H1 (cell line): ENCODE results near the gene TNRC6A. TPM values are rescaled to one million over a fixed set of nuclear protein-coding genes. Genes with fewer than 3 reads are reported as not detected.

Experiments
- CTCF ChIA-PET: fragments of 300-600 bp; sonication (Branson Sonifier 250); formaldehyde crosslinking; loops from one replicate; lab custom pipeline; 2021; ENCODE audit not compliant: partially characterized antibody; lab: Charles Lee
- POLR2A ChIA-PET: fragments of 300-600 bp; sonication (Branson Sonifier 250); formaldehyde crosslinking; loops from one replicate; lab custom pipeline; 2021; ENCODE audit warnings: inconsistent platforms; ENCODE audit not compliant: partially characterized antibody; lab: Charles Lee
- DNase-seq, 2 experiments: peaks; one replicate each; pipeline versions ENCODE4 v3.0.0 to v3.0.0-alpha.2; 2010 to 2022; ENCODE audit warnings: low spot score in 2 of 2, low read depth in 1 of 2, mixed read lengths in 1 of 2
- FAIRE-seq: peaks from 2 replicates; lab custom pipeline; 2011; peaks lifted over from hg19 to GRCh38; lab: Jason Lieb, UNC
- H2AFZ ChIP-seq: 2 replicates; pipeline ENCODE4 v1.8.1; 2012; ENCODE audit warnings: low read length, inconsistent platforms
- H2AK5ac ChIP-seq: 2 replicates; pipeline ENCODE4 v1.6.1; 2013; ENCODE audit warnings: low read depth, low read length
- H2BK120ac ChIP-seq: replicated peaks from 2 replicates; pipeline ENCODE3; 2013; ENCODE audit warnings: low read depth, low read length, inconsistent platforms
- H2BK12ac ChIP-seq: 2 replicates; pipeline ENCODE4 v1.6.1; 2013; ENCODE audit warnings: low read depth, low read length
- H2BK15ac ChIP-seq: 2 replicates; pipeline ENCODE4 v1.6.1; 2013; ENCODE audit warnings: low read length
- H2BK20ac ChIP-seq: 2 replicates; pipeline ENCODE4 v1.6.1; 2013; ENCODE audit warnings: low read length
- H2BK5ac ChIP-seq: 2 replicates; pipeline ENCODE4 v1.6.1; 2013; ENCODE audit warnings: low read depth, low read length
- H3K14ac ChIP-seq: 2 replicates; pipeline ENCODE4 v1.6.1; 2013; ENCODE audit warnings: inconsistent platforms; ENCODE audit not compliant: insufficient read length
- H3K18ac ChIP-seq: 2 replicates; pipeline ENCODE4 v1.6.1; 2013; ENCODE audit warnings: low read length; ENCODE audit errors: extremely low read depth
- H3K23ac ChIP-seq: 2 replicates; pipeline ENCODE4 v1.6.1; 2013; ENCODE audit warnings: inconsistent platforms; ENCODE audit not compliant: insufficient read length
- H3K23me2 ChIP-seq: 2 replicates; pipeline ENCODE4 v1.6.1; 2013; ENCODE audit warnings: low read depth, low read length
- H3K27ac ChIP-seq: 2 replicates; pipeline ENCODE4 v1.6.1; 2011; ENCODE audit warnings: low read depth, low read length, inconsistent platforms
- H3K27me3 ChIP-seq, 4 experiments: replicated peaks in 1 of 4; 1 replicate in 1 of 4; 2 replicates in 3 of 4; pipeline versions ENCODE4 v1.6.1 to v1.8.1; 2011 to 2013; ENCODE audit warnings: low read length in 3 of 4, mild to moderate bottlenecking in 3 of 4, inconsistent platforms in 2 of 4, mixed read lengths in 2 of 4, moderate library complexity in 1 of 4; ENCODE audit not compliant: control insufficient read depth in 3 of 4, insufficient read depth in 3 of 4; ENCODE audit errors: extremely low read depth in 1 of 4
- H3K36me3 ChIP-seq, 4 experiments: 2 replicates each; pipeline versions ENCODE4 v1.6.1 to v1.8.1; 2011 to 2013; ENCODE audit warnings: mild to moderate bottlenecking in 4 of 4, low read length in 3 of 4, moderate library complexity in 2 of 4, control low read depth in 1 of 4, inconsistent platforms in 1 of 4; ENCODE audit not compliant: insufficient read depth in 4 of 4, control insufficient read depth in 2 of 4
- H3K4ac ChIP-seq: replicated peaks from 2 replicates; pipeline ENCODE3; 2013; ENCODE audit warnings: low read length, low read depth, mixed read lengths, inconsistent platforms; ENCODE audit not compliant: insufficient read length
- H3K4me1 ChIP-seq, 4 experiments: replicated peaks in 1 of 4; 1 replicate in 1 of 4; 2 replicates in 3 of 4; pipeline versions ENCODE4 v1.6.1 to v1.8.1; 2011 to 2013; ENCODE audit warnings: low read length in 3 of 4, inconsistent platforms in 2 of 4, mixed read lengths in 1 of 4; ENCODE audit not compliant: insufficient read depth in 4 of 4, control insufficient read depth in 3 of 4
- H3K4me2 ChIP-seq, 2 experiments: 2 replicates each; pipeline versions ENCODE4 v1.6.1 to v1.8.1; 2011 to 2013; ENCODE audit warnings: low read depth in 2 of 2, low read length in 2 of 2, control low read depth in 1 of 2, inconsistent platforms in 1 of 2, mild to moderate bottlenecking in 1 of 2; ENCODE audit not compliant: insufficient read depth in 1 of 2
- H3K4me3 ChIP-seq, 4 experiments: fragments of 200-600, 300-600 bp in 1 of 4; sonication (generic), shearing (Covaris generic), sonication (Bioruptor Twin) in 1 of 4; 2 replicates each; pipeline versions ENCODE4 v1.5.1 to v1.8.1; 2011 to 2016; ENCODE audit warnings: low read length in 4 of 4, low read depth in 3 of 4, control low read depth in 2 of 4, inconsistent platforms in 2 of 4, mild to moderate bottlenecking in 2 of 4, mixed read lengths in 1 of 4, moderate library complexity in 1 of 4; ENCODE audit not compliant: insufficient read depth in 2 of 4; ENCODE audit errors: extremely low read depth in 1 of 4
- H3K56ac ChIP-seq: replicated peaks from 2 replicates; pipeline ENCODE3; 2013; ENCODE audit warnings: low read depth, mild to moderate bottlenecking, mixed read lengths, low read length, inconsistent platforms; ENCODE audit not compliant: insufficient read length
- H3K79me1 ChIP-seq: 2 replicates; pipeline ENCODE4 v1.6.1; 2013; ENCODE audit warnings: low read depth, low read length, control low read depth
- H3K79me2 ChIP-seq, 2 experiments: 2 replicates each; pipeline versions ENCODE4 v1.6.1 to v1.8.1; 2012 to 2013; ENCODE audit warnings: low read length in 2 of 2, mild to moderate bottlenecking in 2 of 2, inconsistent platforms in 1 of 2; ENCODE audit not compliant: insufficient read depth in 2 of 2, control insufficient read depth in 1 of 2
- H3K9ac ChIP-seq, 4 experiments: replicated peaks in 1 of 4; 1 replicate in 1 of 4; 2 replicates in 3 of 4; pipeline versions ENCODE4 v1.6.1 to v1.8.1; 2011 to 2013; ENCODE audit warnings: low read depth in 3 of 4, low read length in 3 of 4, control low read depth in 2 of 4, mild to moderate bottlenecking in 2 of 4, moderate library complexity in 2 of 4, inconsistent platforms in 1 of 4; ENCODE audit errors: extremely low read depth in 1 of 4
- H3K9me3 ChIP-seq, 2 experiments: 2 replicates each; pipeline versions ENCODE4 v1.6.1 to v1.8.1; 2012 to 2013; ENCODE audit warnings: mild to moderate bottlenecking in 2 of 2, moderate library complexity in 2 of 2, control low read depth in 1 of 2, inconsistent platforms in 1 of 2, low read depth in 1 of 2, low read length in 1 of 2, mixed read lengths in 1 of 2; ENCODE audit not compliant: insufficient read depth in 2 of 2
- H4K20me1 ChIP-seq, 2 experiments: replicated peaks in 1 of 2; 2 replicates each; pipeline versions ENCODE3 to v1.8.1; 2011 to 2013; ENCODE audit warnings: inconsistent platforms in 2 of 2, low read length in 2 of 2, mild to moderate bottlenecking in 1 of 2; ENCODE audit not compliant: insufficient read depth in 2 of 2, control insufficient read depth in 1 of 2
- H4K5ac ChIP-seq: 2 replicates; pipeline ENCODE4 v1.6.1; 2013; ENCODE audit warnings: low read length, low read depth, mixed read lengths, inconsistent platforms; ENCODE audit not compliant: insufficient read length
- H4K8ac ChIP-seq: 2 replicates; pipeline ENCODE4 v1.8.0; 2013; ENCODE audit warnings: mild to moderate bottlenecking, moderate library complexity, low read length, inconsistent platforms; ENCODE audit not compliant: insufficient read depth; ENCODE audit errors: extremely low read depth
- H4K91ac ChIP-seq: replicated peaks from 2 replicates; pipeline ENCODE3; 2013; ENCODE audit warnings: low read length, mixed read lengths, inconsistent platforms; ENCODE audit not compliant: insufficient read length
- NRF1 ChIP-seq: IDR thresholded peaks from 2 replicates; pipeline ENCODE4 v1.6.1; 2011; ENCODE audit warnings: mild to moderate bottlenecking, low read depth, low read length, improper control_type of control experiment
- RNF2 ChIP-seq: fragments of 200-900, 300-1000 bp; sonication (generic); IDR thresholded peaks from 2 replicates; pipeline ENCODE4 v1.7.1; 2016; ENCODE audit warnings: borderline replicate concordance, low read depth, mild to moderate bottlenecking, antibody characterized with exemption, low read length; ENCODE audit not compliant: poor library complexity, severe bottlenecking; ENCODE audit errors: missing control alignments
- SAP30 ChIP-seq: fragments of 300-600 bp; sonication (generic); IDR thresholded peaks from 2 replicates; pipeline ENCODE4 v1.7.1; 2012; ENCODE audit warnings: low read length, moderate library complexity, mild to moderate bottlenecking, inconsistent platforms; ENCODE audit not compliant: insufficient read depth, insufficient replicate concordance
- TEAD4 ChIP-seq: IDR thresholded peaks from 2 replicates; pipeline ENCODE4 v1.6.1; 2012; ENCODE audit warnings: low read depth, low read length, inconsistent platforms, mixed read lengths
- YY1 ChIP-seq: IDR thresholded peaks from 2 replicates; pipeline ENCODE4 v1.6.1; 2011; ENCODE audit warnings: low read depth, mild to moderate bottlenecking, low read length
- WGBS, 2 experiments: shearing (Covaris generic) in 1 of 2; methylation state at CpG; one replicate each; pipeline versions ENCODE4 v1.1.6 to v1.1.7; 2013 to 2015; ENCODE audit warnings: low lambda C conversion rate in 2 of 2, mixed read lengths in 2 of 2, inconsistent platforms in 1 of 2, low coverage in 1 of 2, missing lambda C conversion rate in 1 of 2; ENCODE audit not compliant: insufficient replicate concordance in 2 of 2, insufficient coverage in 1 of 2, insufficient read length in 1 of 2; ENCODE audit errors: extremely low coverage in 1 of 2, missing lambda C conversion rate in 1 of 2; 5-methylcytosine and 5-hydroxymethylcytosine counted together
- polyA plus RNA-seq, 7 experiments: library from polyadenylated mRNA; depleted of rRNA in 3 of 7; stranded (reverse) in 5 of 7; unstranded in 2 of 7; fragments of >200 nt in 5 of 7; fragments of 200-250 nt in 2 of 7; gene quantifications; 1 replicate in 5 of 7; 2 replicates in 1 of 7; 4 replicates in 1 of 7; pipeline versions ENCODE4 v1.2.1 to v1.2.3, GENCODE V29; 2011 to 2013; ENCODE audit warnings: missing spikeins in 2 of 7, mixed read lengths in 2 of 7
- total RNA-seq: library from RNA; stranded (reverse); fragmentation: NEBNext Ultra II Directional; extraction: Animal tissue kit (Norgen Biotek cat#: 25700); gene quantifications from 2 replicates; pipeline ENCODE4 v1.2.1, GENCODE V29; 2021

The TNRC6A gene
- total and polyA plus RNA-seq, 2 of the 8 experiments (the other 6 are each of a cell fraction or from before 2014, with no cell fraction given), result 67.6 to 103 TPM

DNA sequence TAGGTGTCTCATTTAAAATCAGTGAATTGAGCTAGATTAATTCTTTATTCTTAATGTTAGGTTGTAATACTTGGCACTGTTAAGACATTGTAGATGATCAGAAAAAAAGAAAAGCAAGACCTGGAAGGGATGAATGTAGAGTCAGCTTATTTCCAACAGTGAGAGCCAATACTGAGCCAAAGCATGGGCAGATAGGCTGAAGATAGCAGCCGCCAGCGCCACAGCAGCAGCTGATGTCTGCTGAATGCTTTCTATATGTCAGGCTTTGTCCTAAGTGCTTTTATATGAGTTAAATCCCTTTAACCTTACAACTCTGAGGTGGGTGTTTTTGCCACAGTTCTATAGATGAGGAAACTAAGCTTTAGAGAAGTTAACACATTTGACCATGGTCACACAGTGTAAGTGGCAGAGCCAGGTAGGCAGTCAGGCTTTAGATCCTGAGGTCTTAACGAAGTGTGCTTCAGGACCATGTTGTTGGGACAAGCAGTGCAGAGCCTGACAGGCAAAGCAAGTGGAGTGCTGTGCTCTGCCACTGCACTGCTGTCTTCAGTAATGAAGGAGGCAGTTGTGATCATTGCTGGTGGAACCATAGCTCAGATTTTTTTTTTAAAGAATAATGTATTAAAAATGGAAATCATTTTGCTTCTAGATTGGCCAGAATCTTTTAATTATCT, 25.9 kb downstream of the TNRC6A start:
- ChIA-PET POLR2A (interaction anchor here (0.6 to 2.7 kb wide), 8 partner anchors 9 to 53 kb away, joined by 3 to 9 read pairs (median 4); no protein-coding TSS in a partner anchor), CTCF (interaction anchor here (1.5 kb wide), 1 partner anchor 11 kb away, joined by 3 read pairs; no protein-coding TSS in a partner anchor)
- 91% methylated on average over 3 of the region's 3 CpGs; no CpG with 5 or more reads in 1 of the 2 experiments for WGBS, 2 experiments
- no peak overlapping the region for H3K23ac ChIP-seq
- no peak overlapping the region for H2AK5ac ChIP-seq
- peaks cover 0 to 28% (median 6%) of the 10 kb centered on the region in 4 experiments; a peak in 5 of 8 replicates for H3K36me3 ChIP-seq
- DNase-seq, result no peak
- peaks cover 0 to 9% (median under 1%) of the 10 kb centered on the region in 4 experiments; a peak in 3 of 7 replicates for H3K4me1 ChIP-seq
- H4K5ac ChIP-seq, result no peak overlapping the region
- no peak overlapping the region for H2BK12ac ChIP-seq
- H3K4ac ChIP-seq, result no peak overlapping the region
- no peak overlapping the region for H2BK15ac ChIP-seq
- no peak overlapping the region for H4K91ac ChIP-seq
- H2BK20ac ChIP-seq, result no peak overlapping the region
- H4K8ac ChIP-seq, result no peak overlapping the region
- no peaks in the 10 kb centered on the region for H3K9me3 ChIP-seq
- H3K27ac ChIP-seq, result no peak overlapping the region
- no peaks in the 10 kb centered on the region for H3K23me2 ChIP-seq
- no peak overlapping the region for H3K14ac ChIP-seq
- no peak overlapping the region for H2AFZ ChIP-seq
- peak overlapping the region in 1 of 4 experiments; percentile 18; a peak in 2 of 7 replicates for H3K9ac ChIP-seq
- H2BK120ac ChIP-seq, result no peak overlapping the region
- no peak for TF ChIP-seq RNF2
- no peak for TF ChIP-seq YY1
- TF ChIP-seq SAP30, result no peak
- TF ChIP-seq TEAD4, result no peak
- no peak for TF ChIP-seq NRF1
- H3K79me2 ChIP-seq, result peaks cover 30 to 100% of the 10 kb centered on the region in 2 experiments
- H3K27me3 ChIP-seq, result no peaks in the 10 kb centered on the region; a peak in 1 of 7 replicates
- H3K79me1 ChIP-seq, result peaks cover 13% of the 10 kb centered on the region; the same call in 1 of the 2 replicates
- H3K56ac ChIP-seq, result no peak overlapping the region
- peak; percentile 48 for FAIRE-seq
- no peak overlapping the region for H3K4me2 ChIP-seq
- H2BK5ac ChIP-seq, result no peak overlapping the region
- no peak overlapping the region for H3K18ac ChIP-seq
- peaks cover 33 to 40% of the 10 kb centered on the region in 2 experiments for H4K20me1 ChIP-seq
- no peak overlapping the region for H3K4me3 ChIP-seq
